Measurements from ENCODE around the gene RAMP1. TPM values are rescaled to one million over a fixed set of nuclear protein-coding genes. Genes with fewer than 3 reads are reported as not detected.

The RAMP1 gene
- total and polyA plus RNA-seq, 2 donors (not counting 1 experiment from before 2014, with no cell fraction given) = 15.7 TPM; not detected in 1

GRCh38 chr2:237909075-237909695, 49.8 kb downstream of the RAMP1 start:
- DNase-seq (no peak), ATAC-seq (ENCODE audit: low read depth) (no peak)
- no peak overlapping the region for H3K4me3 ChIP-seq (ENCODE audit: control extremely low read depth in 1 of 5, extremely low read depth in 1 of 5, insufficient read depth in 1 of 5, low read depth in 2 of 5, low read length in 4 of 5)
- Mint-ChIP-seq H3K4me3 (no peak overlapping the region), H3K9me3 (ENCODE audit: insufficient read depth) (peaks cover 3% of the 10 kb centered on the region), H3K27ac (no peak overlapping the region), H3K27me3 (no peaks in the 10 kb centered on the region), H3K4me1 (peaks cover 22% of the 10 kb centered on the region)
- H4K20me1 ChIP-seq (ENCODE audit: control insufficient read depth, insufficient read depth, low read length, poor library complexity, severe bottlenecking) = no peaks in the 10 kb centered on the region
- peaks cover 0 to 7% (median 5%) of the 10 kb centered on the region in 3 donors for H3K9me3 ChIP-seq (ENCODE audit: control extremely low read depth in 1 of 3, control insufficient read depth in 2 of 3, insufficient read depth in 1 of 3, low read length in 2 of 3)
- H3K4me2 ChIP-seq (replicated peaks; ENCODE audit: low read depth, low read length, poor library complexity, severe bottlenecking) = no peak overlapping the region
- intact Hi-C loops (cut with micrococcal nuclease) = no loop called here
- peaks cover 8 to 10% of the 10 kb centered on the region in 2 donors for H3K4me1 ChIP-seq (ENCODE audit: control insufficient read depth in 2 of 2, insufficient read depth in 2 of 2, low read length in 2 of 2)
- TF ChIP-seq EZH2 (IDR thresholded peaks at IDR 0.05; ENCODE audit: borderline replicate concordance, insufficient read depth, low read depth, low read length, poor library complexity, severe bottlenecking) (no peak), CTCF (IDR thresholded peaks at IDR 0.05) (no peak)
- H2AFZ ChIP-seq (ENCODE audit: insufficient read depth, low read depth, low read length, poor library complexity, severe bottlenecking) = no peak overlapping the region
- H3K79me2 ChIP-seq (ENCODE audit: control insufficient read depth, insufficient read depth, low read length) = no peaks in the 10 kb centered on the region
- POLR2A ChIA-PET = no interaction called here
- no peaks in the 10 kb centered on the region for H3K27me3 ChIP-seq (replicated peaks in 1 of 4; ENCODE audit: control extremely low read depth in 1 of 4, control insufficient read depth in 3 of 4, insufficient read depth in 4 of 4, low read length in 3 of 4)
- no peaks in the 10 kb centered on the region for H3K36me3 ChIP-seq (replicated peaks in 1 of 2; ENCODE audit: control extremely low read depth in 1 of 2, control insufficient read depth in 1 of 2, extremely low read depth in 1 of 2, insufficient read depth in 2 of 2, low read length in 1 of 2)
- no peak overlapping the region for H3K27ac ChIP-seq (ENCODE audit: low read length in 2 of 2)
- no peak overlapping the region for H3K9ac ChIP-seq (ENCODE audit: low read length)
- WGBS (ENCODE audit: insufficient coverage) = 99% methylated on average over 11 of the region's 13 CpGs
- CTCF ChIA-PET = no interaction called here

- H3K27me3 Mint-ChIP-seq = no peaks in the 10 kb centered on the region
- H3K9me3 Mint-ChIP-seq (ENCODE audit: insufficient read depth) = peaks cover 3% of the 10 kb centered on the region
- H4K20me1 ChIP-seq (ENCODE audit: control insufficient read depth, insufficient read depth, low read length, poor library complexity, severe bottlenecking) = no peaks in the 10 kb centered on the region
- POLR2A ChIA-PET = no interaction called here
- intact Hi-C loops (cut with micrococcal nuclease) = no loop called here
- H3K27ac Mint-ChIP-seq = no peak overlapping the region
- H3K4me3 ChIP-seq (ENCODE audit: control extremely low read depth in 1 of 5, extremely low read depth in 1 of 5, insufficient read depth in 1 of 5, low read depth in 2 of 5, low read length in 4 of 5) = no peak overlapping the region
- peaks cover 17% of the 10 kb centered on the region for H3K4me1 Mint-ChIP-seq
- no peak overlapping the region for H2AFZ ChIP-seq (ENCODE audit: insufficient read depth, low read depth, low read length, poor library complexity, severe bottlenecking)
- 97% methylated on average over 13 of the region's 14 CpGs for WGBS (ENCODE audit: insufficient coverage)
- no peak for TF ChIP-seq CTCF (IDR thresholded peaks at IDR 0.05)
- H3K27ac ChIP-seq (ENCODE audit: low read length in 2 of 2) = no peak overlapping the region
- no peak overlapping the region for H3K4me3 Mint-ChIP-seq
- H3K36me3 ChIP-seq (replicated peaks in 1 of 2; ENCODE audit: control extremely low read depth in 1 of 2, control insufficient read depth in 1 of 2, extremely low read depth in 1 of 2, insufficient read depth in 2 of 2, low read length in 1 of 2) = no peaks in the 10 kb centered on the region
- peaks cover 6% of the 10 kb centered on the region in 2 donors for H3K4me1 ChIP-seq (ENCODE audit: control insufficient read depth in 2 of 2, insufficient read depth in 2 of 2, low read length in 2 of 2)
- ATAC-seq (ENCODE audit: low read depth) (no peak), DNase-seq (no peak)
- no peak overlapping the region for H3K9ac ChIP-seq (ENCODE audit: low read length)
- CTCF ChIA-PET = no interaction called here
- no peaks in the 10 kb centered on the region for H3K27me3 ChIP-seq (replicated peaks in 1 of 4; ENCODE audit: control extremely low read depth in 1 of 4, control insufficient read depth in 3 of 4, insufficient read depth in 4 of 4, low read length in 3 of 4)
- H3K9me3 ChIP-seq (ENCODE audit: control extremely low read depth in 1 of 3, control insufficient read depth in 2 of 3, insufficient read depth in 1 of 3, low read length in 2 of 3) = peaks cover 0 to 7% (median 5%) of the 10 kb centered on the region in 3 donors
- H3K4me2 ChIP-seq (replicated peaks; ENCODE audit: low read depth, low read length, poor library complexity, severe bottlenecking) = no peak overlapping the region
- no peaks in the 10 kb centered on the region for H3K79me2 ChIP-seq (ENCODE audit: control insufficient read depth, insufficient read depth, low read length)
Measured at GRCh38 chr2:237909801-237910475, 50.5 kb downstream of the RAMP1 start.

Measured in B cell (primary cell).